ENCODE measurements around the gene MSGN1.

GRCh38 chr2:17795309-17795708 lies 21.0 kb upstream of the MSGN1 start:
- TF ChIP-seq CTCF (conservative IDR thresholded peaks at IDR 0.05; ENCODE audit: low read depth, low read length), result no peak
- no peak for TF ChIP-seq POLR2A (IDR thresholded peaks at IDR 0.05; ENCODE audit: low read depth, low read length)
- no peak for TF ChIP-seq MAFK (IDR thresholded peaks at IDR 0.05; ENCODE audit: low read depth, low read length)
- TF ChIP-seq NFE2L2 (IDR thresholded peaks at IDR 0.05; ENCODE audit: low read depth, low read length), result no peak
- TF ChIP-seq CHD1 (IDR thresholded peaks at IDR 0.05; ENCODE audit: low read depth, low read length), result no peak
- no peak for TF ChIP-seq ELK1 (IDR thresholded peaks at IDR 0.05; ENCODE audit: borderline replicate concordance, low read depth, low read length)
- TF ChIP-seq CEBPB (IDR thresholded peaks at IDR 0.05; ENCODE audit: low read depth, low read length), result 0 out of 2 replicates have a peak, but pooled peaks have one; percentile 10
- TF ChIP-seq RCOR1 (IDR thresholded peaks at IDR 0.05; ENCODE audit: insufficient replicate concordance, low read length), result no peak
